ENCODE data around the gene OR1D5.
"Not testable (repeated sequence)": the region's sequence is repeated elsewhere in the genome, so short reads cannot be mapped to it uniquely, and the experiment has no call there.

OR1D5 gene, protein sequence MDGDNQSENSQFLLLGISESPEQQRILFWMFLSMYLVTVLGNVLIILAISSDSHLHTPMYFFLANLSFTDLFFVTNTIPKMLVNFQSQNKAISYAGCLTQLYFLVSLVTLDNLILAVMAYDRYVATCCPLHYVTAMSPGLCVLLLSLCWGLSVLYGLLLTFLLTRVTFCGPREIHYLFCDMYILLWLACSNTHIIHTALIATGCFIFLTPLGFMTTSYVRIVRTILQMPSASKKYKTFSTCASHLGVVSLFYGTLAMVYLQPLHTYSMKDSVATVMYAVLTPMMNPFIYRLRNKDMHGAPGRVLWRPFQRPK

DNA sequence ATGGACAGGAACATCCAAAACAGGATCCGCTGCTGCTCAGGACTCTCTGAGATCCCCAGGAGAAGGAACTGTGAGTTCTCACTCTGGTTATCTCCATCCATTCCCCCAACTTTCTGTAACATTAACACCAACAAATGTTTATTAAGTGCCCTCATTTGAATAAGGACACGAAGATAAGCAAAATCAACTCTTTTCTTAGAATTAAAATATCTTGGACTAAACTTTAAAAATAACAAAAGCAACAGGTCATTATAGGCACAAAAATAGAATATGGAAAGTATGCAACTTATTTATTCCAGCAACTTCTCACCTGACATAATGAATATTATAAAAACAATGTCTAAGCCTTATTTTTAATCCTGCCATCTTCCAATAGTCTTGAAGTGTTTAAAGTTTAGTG is at the start of gene OR1D5:
OR1D5 (minus strand) TSS at position 101 of the 400 bp plus-strand sequence; CDS start at position 101, 0 bp downstream.
- not testable (repeated sequence) for DNase-seq

DNA sequence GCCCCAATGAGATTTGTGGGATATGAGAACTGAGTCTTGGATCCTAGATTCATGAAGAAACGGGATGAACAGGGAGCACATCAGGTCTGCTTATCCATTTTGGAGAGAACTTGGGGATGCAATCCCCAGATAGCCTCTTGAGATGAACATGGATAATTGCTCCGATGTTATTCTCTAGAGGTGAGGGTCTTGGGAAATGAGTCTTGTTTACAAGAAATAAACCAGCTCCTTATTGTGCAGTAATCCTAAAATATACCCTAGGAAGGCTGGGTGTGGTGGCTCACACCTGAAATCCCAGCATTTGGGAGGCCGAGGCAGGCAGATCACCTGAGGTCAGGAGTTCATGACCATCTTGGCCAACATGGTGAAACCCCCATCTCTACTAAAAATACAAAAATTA is 40.9 kb upstream of the OR1D5 start, which contains the start of gene OR1D2:
OR1D2 (minus strand) TSS at position 101 of the 400 bp plus-strand sequence. CDS start 11,426 bp downstream, outside the sequence.
- DNase-seq, result no peak

DNA sequence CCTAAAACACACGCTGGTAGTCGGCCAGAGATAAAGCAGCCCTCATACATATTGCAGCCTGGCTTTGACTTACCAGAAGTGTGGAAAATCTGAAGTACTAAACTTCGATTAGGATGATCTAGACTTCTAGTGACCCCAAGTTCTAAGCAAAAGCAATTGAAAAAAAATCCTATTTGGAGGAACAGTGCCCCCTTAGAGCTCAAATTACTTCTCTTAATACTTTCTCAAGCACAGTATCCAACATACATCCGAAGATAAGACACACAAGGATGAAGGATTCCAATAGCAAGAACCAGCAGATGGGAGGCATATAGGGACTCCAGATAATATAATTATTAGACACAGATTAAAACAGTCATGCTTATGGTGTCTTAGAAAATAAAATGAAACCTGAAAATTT is 10.4 kb upstream of the OR1D5 start:
- not testable (repeated sequence) for DNase-seq

DNA sequence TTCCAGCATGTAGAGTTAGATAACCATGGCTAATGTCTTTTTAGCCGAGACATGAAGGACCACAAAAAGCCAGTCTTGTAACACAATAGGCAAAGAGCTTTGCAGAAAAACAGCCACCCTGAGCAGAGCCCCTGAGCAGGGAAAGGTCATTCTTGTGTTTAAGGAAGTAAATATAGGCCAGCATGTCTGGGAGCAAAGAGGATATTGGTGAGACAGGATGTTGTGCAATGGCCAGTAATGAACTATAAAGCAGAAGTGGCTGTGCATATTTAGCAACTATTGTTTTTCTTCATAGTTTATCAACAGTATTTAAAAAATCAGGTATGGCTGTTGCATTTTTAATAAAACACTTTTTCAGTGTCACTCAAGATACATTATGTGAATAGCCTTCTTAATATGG is 1.8 kb upstream of the OR1D5 start:
- DNase-seq, result not testable (repeated sequence)

DNA sequence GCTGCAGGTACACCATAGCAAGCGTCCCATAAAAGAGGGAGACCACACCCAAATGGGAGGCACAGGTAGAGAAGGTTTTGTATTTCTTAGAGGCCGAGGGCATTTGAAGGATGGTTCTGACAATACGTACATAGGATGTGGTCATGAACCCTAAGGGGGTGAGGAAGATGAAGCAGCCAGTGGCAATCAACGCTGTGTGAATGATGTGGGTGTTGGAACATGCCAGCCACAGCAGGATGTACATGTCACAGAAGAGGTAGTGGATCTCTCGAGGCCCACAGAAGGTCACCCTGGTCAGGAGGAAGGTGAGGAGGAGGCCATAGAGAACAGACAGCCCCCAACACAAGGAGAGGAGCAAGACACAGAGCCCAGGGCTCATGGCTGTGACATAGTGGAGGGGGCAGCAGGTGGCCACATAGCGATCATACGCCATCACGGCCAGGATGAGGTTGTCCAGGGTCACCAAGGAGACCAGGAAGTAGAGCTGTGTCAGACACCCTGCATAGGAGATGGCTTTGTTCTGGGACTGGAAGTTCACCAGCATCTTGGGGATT is 506 bp downstream of the OR1D5 start:
- not testable (repeated sequence) for DNase-seq

DNA sequence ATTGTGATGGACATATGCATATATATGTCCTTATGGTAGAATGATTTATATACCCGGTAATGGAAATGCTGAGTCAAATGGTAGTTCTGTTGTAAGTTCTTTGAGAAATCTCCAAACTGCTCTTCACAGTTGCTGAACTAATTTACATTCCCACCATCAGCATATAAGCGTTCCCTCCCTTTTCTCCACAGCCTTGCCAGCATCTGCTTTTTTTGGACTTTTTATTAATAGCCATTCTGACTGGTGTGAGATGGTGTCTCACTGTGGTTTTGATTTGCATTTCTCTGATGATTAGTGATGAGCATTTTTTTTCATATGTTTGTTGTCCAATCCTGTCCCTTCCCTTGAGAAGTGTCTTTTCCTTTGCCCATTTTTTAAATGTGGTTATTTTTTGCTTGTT is 8.5 kb downstream of the OR1D5 start:
- DNase-seq, result not testable (repeated sequence)

DNA sequence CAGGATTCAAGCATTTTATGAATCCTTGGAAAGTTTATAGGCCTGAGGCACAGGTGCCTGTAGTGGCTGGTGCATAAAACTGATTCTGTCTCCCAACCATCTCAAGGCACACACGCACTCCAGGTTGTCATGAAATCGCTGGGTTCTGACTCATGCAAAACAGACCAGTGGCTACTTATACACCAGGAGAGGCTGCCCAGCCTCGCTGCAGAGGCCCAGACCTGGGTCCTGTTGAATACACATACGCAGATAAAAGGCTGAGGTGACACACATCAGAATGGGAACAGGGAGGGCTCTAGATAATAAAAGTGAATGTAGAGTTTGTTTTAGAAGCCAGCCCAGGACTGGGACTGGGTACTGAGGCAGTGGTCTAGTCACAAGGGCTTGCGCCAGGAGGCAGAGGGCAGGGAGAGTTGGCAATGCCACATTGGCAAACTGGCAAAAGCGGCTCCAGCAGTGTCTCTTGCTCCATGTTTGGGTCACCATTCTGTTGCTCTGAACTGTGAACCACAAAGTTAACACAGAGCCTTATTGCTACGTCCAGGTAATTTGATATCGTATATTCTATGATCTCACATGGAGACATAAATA is 13.6 kb downstream of the OR1D5 start:
- DNase-seq, result no peak

DNA sequence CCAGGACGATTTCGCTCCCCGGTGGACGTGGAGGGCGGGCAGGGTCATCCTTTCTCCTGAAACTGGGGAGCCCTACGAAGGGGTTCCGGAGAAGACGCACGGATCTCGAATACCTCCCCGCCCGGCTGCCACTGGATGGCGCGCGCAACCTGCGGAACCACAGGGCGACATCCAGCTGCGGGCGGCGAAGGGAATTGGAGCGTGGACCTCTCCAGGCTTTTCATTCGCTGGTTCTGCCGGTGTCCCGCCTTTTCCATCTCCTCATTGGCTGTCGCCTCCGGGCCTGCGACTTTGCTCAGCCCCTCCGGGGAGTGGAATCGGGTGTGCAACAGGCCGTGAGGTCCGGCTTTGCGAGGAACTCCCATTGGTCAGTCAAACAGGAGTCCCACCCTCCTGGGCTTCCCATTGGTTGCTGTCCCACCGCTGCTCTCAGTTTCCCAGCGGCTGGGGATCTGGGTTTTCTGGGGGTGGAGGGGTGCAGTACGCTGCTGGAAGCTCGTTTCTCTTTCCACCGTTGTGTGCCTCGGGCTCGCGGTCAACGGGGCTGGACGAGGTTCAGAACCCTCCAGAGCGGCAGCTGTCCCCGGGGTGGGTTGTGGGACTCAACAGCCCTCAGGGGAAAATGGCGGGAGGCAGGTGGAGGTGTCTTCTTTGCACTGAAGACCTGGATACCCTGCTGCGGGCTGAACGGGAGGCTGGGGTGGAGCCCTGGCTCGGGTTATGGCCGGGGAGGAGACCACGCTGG is 14.5 kb downstream of the OR1D5 start:
- peak; percentile 89 for DNase-seq

DNA sequence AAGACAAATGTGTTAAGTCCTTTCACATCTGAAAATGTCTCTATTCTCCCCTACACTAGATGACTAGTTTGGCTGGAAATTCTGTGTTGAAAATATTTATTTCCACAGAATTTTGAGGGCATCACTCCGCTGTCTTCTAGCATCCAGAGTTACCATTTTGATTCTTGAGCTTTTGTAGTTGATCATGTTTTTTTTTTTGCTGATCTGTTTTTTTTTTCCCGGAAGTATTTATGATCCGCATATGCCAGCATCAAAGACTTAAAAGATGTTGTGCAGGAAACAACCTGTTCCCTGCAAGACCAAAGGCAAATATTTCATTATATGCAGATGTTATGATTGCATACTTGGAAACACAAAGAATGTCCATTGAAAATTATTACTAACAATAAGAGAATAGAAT is 16.7 kb downstream of the OR1D5 start:
- DNase-seq, result no peak

DNA sequence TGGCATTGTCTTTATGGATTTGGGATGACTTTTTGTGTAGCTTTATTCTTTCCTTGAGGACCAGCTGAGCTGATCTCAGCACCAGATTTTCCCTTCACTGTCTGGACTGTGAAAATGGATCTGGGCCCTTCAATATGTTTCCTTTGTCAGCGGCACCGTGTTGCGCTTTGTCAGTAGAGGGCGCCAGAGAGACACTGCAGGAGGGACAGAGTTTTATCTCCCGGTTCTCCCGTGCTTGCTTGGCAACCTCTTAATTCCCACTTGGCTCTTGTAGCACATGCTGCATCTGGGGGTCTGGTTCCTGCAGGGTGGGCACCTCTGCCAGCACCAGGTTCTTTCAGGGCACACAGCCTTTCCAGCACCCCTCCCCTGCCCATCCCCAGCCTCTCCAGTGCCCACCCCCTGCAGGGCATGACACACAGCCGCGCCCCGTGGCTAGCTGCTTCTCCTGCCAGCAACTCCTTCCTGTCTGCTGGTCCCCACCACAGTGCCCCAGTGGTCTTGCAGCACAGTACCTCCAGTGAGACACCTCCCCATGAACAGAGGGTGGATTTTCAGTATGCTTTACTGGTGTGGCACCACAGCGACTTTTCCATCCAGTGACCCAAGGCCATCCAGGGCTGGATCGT is 19.6 kb downstream of the OR1D5 start:
- DNase-seq, result no peak

DNA sequence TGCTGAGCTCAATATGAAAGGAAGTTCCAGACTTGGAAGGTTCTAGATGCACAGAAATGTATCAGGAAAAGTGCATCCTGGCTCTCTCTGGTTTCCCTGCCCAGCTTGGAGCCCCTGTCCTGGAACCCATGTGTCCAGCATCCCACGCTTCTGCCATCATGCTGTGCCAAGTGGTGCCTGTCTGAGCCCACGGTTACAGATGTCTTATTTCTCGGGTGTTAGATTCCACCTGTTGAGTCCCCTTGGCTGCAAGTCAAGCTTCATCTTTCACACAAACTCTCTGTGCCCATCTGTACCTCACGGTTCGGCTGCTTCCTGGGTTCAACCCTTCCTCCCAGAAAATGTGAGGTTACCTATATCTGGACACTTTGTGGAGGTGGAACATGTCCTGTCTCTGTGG is 22.5 kb downstream of the OR1D5 start:
- no peak for DNase-seq

DNA sequence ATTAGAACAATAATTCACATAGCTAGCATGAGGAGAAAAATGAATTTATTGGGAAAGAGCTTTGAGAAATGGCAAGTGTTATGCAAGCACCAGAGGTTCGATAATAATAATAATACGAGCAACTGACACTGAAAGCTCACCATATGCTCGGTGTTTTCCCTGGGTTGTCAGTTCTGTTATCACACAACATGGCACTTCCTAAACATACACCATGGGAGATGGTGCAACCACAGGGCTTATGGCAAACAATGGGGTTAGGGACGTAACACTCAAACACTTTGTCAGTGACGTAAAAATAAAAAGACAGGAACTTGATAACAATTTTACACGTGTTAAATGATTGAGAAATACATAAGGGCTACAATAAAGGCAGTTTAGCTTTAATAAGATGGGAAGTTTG is 23.7 kb downstream of the OR1D5 start:
- no peak for DNase-seq

DNA sequence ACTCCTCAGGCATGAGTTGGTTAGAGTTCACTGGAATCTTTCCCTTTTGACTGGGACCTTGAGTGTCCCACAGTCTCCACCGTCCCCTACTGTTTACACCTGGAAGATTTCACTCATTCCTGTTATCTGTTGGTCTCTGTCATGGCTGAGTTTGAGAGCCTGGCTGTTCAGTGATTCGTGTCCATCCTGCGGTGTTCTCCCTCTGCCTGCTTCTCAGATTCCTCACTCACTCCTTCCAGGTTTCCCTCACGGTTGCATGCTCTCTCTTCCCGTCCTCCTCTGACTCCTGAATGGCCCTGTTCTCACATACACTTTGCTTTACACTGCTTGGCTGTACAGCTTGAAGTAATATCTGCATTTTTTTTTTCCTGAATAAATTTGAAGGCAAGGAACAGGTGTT is 24.5 kb downstream of the OR1D5 start:
- no peak for DNase-seq

DNA sequence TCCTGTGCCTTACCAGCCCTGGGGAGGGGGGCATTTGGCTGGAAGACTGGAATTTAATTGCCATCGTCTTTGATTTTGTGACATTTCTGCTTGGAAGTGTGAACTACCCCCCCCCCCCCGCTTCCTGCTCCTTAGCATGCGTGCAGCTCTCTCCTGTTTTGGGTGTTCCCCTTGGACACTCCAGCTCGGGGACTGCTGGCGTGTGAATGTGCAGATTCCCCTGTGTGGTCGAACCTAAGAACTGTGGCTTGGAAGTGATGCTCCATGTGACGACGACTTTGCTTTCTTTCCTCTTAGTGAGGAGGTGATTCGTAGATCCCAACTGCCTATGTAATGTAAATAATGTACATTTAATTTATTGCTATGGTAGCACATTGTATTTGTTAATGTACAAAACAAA is 26.1 kb downstream of the OR1D5 start:
- DNase-seq, result no peak

DNA sequence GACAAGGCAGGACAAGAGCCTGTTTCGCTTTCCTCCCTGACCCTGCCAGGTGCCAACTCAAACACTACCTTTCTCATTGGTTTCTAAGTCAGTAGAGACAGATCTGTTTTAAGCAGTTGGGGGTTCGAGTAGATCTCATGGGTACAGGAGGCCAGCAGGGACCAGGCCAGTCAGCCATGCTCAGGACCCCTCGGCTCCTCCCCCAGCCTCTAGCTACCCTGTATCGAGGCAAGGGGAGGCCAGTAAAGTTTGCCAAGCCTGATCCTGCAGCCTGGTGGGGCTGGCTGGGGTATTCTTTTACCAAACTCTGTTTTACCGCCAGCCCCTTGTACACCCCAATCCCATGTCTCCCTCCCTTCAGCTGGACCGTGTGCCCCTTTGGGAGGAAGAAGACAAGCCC is 26.6 kb downstream of the OR1D5 start:
- DNase-seq, result no peak

DNA sequence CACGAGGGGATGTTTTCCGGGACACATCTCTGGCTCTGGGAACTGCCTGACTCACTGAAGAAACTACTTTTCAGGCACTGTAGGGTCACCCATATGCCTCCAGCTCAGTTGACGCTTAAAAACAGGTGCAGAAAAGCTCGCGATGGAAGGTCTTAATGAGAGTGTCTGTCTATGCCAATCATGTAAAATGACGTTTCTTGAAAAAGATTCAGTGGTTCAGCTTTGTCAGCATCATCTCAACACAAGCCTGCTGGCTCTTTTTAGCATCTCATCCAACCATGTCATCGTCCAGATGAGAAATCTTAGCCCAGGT is 27.5 kb downstream of the OR1D5 start:
- no peak for DNase-seq

DNA sequence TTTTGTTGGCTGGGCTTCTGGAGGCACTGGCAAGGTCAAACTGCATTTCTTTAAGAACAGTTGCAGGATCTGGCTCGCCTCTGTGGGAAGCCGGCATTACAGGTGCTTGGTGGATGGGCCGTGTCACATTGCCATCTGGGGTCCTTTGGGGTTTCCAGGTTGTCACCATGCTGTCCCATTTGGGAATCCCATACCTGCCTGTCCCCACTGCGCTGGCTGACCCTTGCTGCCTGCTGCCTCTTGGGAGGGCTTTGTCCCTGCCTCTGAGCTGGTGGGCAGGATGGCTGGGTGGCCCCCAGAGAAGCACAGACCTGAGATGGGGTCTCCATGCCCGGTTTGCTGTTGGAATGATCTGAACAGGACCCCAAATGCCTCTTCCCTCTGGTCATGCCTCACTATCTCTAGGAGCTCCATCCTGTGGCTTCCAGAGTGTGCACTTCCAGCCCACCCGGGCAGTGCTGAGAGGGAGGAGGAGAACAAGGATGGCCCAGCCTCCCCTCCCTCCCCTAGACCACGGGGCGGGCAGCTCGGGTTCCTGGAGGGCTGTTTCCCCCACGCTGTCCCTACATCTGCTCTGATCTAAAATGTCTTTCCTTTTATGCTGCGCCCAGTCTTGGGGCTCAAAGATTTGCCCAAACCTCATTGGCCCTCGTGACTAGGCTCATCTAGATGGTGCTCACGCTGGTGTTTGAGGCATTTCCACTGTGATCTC is 28.0 kb downstream of the OR1D5 start:
- DNase-seq, result no peak

DNA sequence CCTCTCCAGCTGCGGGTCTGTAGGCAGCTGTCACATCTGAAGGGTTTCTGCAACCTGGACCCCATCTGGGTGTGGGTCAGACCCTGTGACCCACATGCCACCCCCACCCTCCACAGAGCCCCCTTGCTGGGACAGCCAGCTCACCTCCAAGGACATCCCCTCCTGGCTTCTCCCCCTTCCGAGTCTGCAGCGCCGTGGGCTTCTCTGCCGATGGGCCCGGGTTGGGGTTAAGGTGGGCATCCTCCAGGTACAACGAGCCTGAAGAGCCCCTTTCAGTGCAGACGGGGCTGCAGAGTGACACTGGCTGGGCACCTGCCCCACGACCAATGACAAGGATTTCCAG is 28.9 kb downstream of the OR1D5 start:
- no peak for DNase-seq

DNA sequence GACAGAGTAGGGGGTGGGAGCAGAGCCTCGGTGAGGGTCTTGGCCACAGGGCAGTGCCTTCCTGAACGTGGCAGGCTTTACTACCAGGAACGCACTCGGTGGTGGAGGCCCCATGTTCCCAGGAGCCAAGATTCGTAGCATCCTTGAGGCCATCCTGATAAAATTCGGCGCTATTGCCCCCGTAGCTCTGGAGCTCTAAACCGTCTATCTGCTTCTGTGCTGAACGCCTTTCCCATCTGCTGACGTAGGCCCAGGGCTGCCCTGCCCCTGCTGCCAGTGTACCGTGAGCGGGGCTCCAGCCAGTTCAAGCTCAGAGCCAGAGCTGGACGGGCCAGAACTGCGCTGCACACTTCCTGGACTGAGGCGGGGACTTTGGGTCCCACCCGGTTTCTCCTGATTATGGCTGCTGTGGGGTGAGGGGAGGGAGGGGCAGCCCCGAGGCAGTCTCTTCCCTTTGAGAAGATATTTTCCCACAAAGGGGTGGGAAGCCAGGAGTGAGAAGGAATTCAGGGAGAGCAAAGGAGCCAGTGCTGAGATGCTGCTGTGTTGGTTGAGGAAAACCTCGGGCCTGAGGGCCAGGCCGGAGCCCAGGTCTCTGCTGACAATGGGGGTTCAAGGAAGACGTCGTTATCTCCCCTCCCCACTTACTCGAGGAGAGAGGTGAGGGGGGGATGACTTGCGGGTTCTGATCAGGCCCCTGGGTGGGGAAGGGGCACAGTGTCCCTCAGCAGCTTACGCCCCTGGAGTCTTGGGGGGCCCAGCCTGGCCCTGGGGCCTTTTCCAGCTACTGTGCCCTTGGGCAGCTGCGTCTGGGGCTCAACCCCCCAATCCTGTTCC is 29.4 kb downstream of the OR1D5 start:
- no peak for DNase-seq

DNA sequence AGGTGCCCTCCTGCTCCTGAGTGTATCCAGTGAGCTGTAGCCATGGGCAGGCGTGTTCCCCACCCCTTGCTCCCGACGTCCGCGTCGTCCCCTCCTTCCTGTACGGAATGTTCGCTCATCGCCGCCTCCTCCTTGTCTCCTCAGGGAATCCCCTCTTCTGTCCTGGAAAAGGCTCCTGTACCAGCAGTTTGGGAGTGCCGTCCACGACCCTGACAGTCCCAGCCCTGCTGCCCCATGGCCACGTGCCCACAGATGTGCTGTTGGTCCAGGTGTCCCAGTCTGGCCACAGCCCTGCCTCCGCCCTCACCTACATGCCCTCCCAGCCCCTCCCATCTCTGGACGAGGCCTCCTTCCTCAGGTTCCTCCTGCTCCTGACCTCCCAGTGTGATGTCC is 30.2 kb downstream of the OR1D5 start:
- DNase-seq, result no peak

DNA sequence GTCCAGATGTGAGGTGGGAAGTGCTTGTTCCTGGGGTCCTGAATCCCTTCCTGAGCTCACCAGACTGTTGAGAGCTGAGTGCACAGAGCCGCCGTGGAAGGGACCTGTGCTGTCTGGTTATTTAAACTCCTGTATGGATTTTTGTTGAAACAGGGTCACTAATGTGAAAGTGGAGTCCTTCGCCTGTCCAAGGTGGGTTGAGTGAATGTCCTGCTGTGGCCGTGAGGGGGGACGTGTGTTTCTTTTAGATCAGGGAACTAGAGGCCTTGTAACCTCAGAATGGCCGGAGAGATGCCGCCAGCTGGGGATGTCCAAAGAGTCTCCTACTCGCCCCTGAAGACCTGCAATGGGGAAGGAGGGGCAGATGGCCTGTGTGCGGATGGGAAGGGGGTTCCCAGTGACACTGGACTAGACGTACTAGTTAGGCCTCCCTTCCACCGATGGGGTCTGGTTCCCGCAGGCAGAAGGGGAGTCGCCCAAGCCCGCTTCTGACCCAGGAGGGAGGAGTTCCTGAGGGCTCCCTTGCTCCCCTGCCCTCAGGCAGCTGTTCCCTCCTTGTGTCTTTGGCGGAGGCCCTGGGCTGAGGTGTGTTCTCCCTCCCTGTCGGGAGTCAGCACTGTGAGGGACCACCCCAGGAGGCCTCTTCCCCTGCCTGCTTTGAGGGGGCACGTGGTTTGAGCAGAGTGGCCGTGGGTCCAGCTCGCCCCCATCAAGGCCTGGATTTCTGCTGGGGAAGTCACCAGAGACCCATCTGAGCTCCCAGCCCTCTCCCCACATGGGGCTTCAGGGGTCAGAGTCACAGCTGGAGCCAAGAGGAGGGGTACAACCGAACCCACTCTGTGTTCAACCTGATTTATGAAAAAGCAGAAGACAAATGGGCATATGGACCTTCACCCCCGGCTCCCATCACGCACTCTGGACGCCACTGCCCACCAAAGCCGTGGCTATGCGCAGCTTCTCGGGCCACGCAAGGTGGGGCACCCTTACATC is 30.9 kb downstream of the OR1D5 start:
- no peak for DNase-seq
